ENCODE data around the gene TPD52L2. TPM values are rescaled to one million over a fixed set of nuclear protein-coding genes. Genes with fewer than 3 reads are reported as not detected.

The TPD52L2 gene
- polyA plus RNA-seq, 1 donor, result 63.6 TPM

DNA sequence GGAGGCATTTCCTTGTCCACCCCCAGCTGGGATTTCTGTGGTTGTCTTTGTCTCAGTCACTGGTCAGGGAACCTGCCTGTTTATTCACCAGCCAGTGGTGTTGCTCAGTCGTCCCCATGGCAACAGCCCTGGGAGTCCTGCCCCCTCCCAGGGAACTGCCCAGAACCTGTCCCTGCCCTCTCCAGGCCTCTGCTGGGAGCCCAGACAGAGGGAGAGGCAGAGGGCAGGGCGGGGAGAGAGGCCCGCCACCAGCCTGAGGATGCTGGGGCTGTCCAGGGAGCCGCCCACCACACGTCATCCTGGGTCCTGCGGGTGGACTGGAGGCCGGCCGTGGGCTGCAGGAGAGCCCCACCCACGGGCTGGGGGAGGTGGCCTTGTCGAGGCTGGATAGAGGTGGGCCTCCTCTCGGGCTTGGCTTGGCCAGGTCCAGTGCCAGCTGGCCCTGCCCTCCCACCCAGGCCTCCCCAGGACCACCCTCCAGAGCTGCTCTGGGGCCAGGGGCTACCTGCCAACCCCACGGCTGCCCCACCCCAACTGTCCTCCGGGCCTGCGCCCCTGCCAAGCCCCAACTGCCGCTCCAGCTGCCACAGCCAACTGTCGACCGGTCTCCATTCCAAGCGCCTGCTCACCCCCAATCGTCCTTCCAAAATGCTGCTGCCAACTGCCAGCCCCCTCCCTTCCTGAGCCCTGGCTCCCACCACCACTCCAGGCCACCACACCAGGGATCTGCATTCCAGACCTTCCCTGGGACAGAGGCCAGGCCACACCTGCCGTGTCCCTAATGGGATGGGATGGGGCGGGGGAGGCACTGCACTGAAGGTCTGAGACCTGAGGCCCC is 29.8 kb upstream of the TPD52L2 start:
- Histone ChIP-seq H3K9me3 (ENCODE audit: control insufficient read depth, low read depth, low read length) (peaks cover 4% of the 10 kb centered on the region), H3K36me3 (ENCODE audit: control insufficient read depth, insufficient read depth, low read length) (no peaks in the 10 kb centered on the region), H3K4me3 (ENCODE audit: low read length) (no peak overlapping the region), H3K4me1 (ENCODE audit: control insufficient read depth, insufficient read depth, low read length) (peaks cover 17% of the 10 kb centered on the region), H3K27me3 (ENCODE audit: control insufficient read depth, insufficient read depth, low read length) (peaks cover 31% of the 10 kb centered on the region), H3K27ac (ENCODE audit: low read length) (no peak overlapping the region)
- peak; percentile 69 to 77 for DNase-seq
- WGBS (ENCODE audit: insufficient coverage, low lambda C conversion rate), result no CpG with 5 or more reads among the region's 21 CpGs

DNA sequence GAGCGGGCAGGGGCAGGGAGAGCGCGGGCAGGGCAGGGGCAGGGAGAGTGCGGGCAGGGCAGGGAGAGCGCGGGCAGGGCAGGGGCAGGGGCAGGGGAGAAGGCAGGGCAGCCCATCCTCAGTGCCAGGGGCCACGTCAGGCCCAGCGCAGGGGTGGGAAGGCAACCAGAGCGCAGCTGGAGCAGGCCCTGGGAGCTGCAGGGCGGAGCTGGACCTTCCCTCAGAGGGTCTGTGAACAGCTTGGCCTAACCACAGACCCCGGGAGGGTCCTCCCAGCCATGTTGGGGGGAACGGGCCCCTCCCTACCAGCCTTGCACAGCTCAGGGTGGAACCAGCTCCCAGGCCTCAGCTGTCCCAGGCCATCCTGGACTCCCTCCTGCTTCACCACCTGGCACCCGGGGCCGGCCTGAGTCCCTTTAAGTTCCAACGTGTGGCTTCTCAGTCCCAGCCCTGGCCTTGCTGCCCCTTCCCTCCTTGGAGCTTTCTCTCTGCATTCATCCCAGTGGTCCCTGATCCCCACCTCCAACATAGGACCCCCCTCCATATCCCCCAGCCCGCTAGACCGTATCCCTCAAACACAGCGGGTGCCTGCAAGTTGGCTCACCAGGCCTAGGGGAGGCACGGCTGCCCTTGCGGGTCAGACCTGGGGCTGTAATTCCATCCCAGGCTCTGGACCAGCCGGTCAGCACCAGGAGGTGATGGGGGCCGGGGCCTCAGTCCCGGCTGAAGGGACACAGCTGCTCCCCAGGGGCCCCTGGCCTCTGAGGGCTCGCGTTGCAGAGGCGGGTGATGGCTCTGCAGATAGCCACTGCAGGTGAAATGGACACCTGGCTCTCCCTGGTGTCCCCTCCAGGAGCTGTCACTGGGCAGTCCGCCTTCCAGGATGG is 28.4 kb upstream of the TPD52L2 start:
- Histone ChIP-seq H3K9me3 (ENCODE audit: control insufficient read depth, low read depth, low read length) (peaks cover 4% of the 10 kb centered on the region), H3K4me1 (ENCODE audit: control insufficient read depth, insufficient read depth, low read length) (peaks cover 17% of the 10 kb centered on the region), H3K27ac (ENCODE audit: low read length) (no peak overlapping the region), H3K4me3 (ENCODE audit: low read length) (no peak overlapping the region), H3K27me3 (ENCODE audit: control insufficient read depth, insufficient read depth, low read length) (peaks cover 31% of the 10 kb centered on the region), H3K36me3 (ENCODE audit: control insufficient read depth, insufficient read depth, low read length) (no peaks in the 10 kb centered on the region)
- WGBS (ENCODE audit: insufficient coverage, low lambda C conversion rate), result no CpG with 5 or more reads among the region's 27 CpGs
- no peak for DNase-seq

DNA sequence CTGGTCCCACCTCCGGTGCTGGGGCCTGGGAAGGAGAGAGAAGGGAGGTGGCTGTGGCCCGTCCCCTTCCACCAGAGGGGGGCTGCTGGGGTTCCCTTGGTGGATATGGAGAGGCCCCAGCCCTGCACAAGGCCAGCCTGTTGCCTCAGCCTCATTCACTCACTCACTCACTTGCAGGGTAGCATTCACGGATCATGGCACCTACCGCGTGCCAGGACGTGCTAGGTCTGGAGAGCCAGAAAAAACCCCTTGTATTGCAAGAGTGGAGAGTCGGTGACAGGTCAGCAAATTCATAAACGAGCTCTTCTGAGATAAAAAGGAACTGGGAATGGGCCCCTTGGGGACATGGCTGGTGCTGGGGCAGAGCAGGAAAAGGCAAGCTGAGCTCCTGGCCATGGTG is 27.6 kb upstream of the TPD52L2 start:
- Histone ChIP-seq H3K4me1 (ENCODE audit: control insufficient read depth, insufficient read depth, low read length) (peaks cover 14% of the 10 kb centered on the region), H3K9me3 (ENCODE audit: control insufficient read depth, low read depth, low read length) (peaks cover 4% of the 10 kb centered on the region), H3K27me3 (ENCODE audit: control insufficient read depth, insufficient read depth, low read length) (peaks cover 29% of the 10 kb centered on the region), H3K27ac (ENCODE audit: low read length) (no peak overlapping the region), H3K4me3 (ENCODE audit: low read length) (no peak overlapping the region), H3K36me3 (ENCODE audit: control insufficient read depth, insufficient read depth, low read length) (no peaks in the 10 kb centered on the region)
- peak in 1 of 2 donors; percentile 1 for DNase-seq
- no CpG with 5 or more reads among the region's 8 CpGs for WGBS (ENCODE audit: insufficient coverage, low lambda C conversion rate)

DNA sequence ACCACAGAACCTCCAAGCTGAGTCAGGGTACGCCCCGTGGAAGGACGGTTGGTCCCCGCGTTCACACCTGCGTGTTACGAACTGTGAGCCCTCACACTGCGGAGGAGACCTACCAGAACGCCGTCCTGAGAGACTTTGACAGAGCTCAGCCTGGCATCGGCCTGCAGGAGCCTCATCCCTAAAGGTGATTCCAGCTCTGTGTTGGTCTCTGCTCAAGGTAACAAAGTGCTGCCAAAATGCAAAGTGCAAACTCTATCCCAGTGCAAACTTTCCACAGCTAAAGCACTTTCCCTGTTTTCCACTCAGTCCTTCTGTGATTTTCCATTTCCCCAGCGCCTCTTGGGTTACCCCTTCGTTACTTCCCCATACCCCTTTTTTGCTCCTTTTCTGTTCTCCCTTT is 25.4 kb upstream of the TPD52L2 start:
- no peak overlapping the region for H3K27ac ChIP-seq (ENCODE audit: low read length)
- H3K36me3 ChIP-seq (ENCODE audit: control insufficient read depth, insufficient read depth, low read length), result no peaks in the 10 kb centered on the region
- H3K9me3 ChIP-seq (ENCODE audit: control insufficient read depth, low read depth, low read length), result peaks cover 4% of the 10 kb centered on the region
- WGBS (ENCODE audit: insufficient coverage, low lambda C conversion rate), result 60% methylated on average over 1 of the region's 13 CpGs
- H3K4me3 ChIP-seq (ENCODE audit: low read length), result no peak overlapping the region
- H3K4me1 ChIP-seq (ENCODE audit: control insufficient read depth, insufficient read depth, low read length), result peaks cover under 1% of the 10 kb centered on the region
- H3K27me3 ChIP-seq (ENCODE audit: control insufficient read depth, insufficient read depth, low read length), result peaks cover 23% of the 10 kb centered on the region
- no peak for DNase-seq

DNA sequence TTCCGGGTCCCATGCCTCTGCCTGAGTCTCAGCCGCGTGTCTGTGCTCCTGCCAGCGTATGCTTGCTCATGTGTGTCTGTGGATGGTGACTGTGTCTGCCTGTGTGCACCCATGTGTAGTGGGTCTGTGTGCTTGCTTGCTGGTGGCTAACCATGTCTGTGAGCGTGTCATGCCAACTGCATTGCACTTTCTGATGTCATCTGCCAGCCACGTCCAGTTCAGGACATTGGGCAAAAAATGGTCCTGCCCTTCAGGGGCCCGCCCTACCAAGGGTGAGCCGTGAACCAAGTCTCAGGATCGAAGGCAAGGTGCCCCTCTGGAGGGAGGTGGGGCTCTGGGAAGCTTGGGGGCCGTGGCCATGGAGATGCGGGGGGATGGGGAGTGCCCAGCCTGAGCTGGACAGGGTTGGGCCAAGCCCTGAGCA is 24.7 kb upstream of the TPD52L2 start:
- Histone ChIP-seq H3K4me1 (ENCODE audit: control insufficient read depth, insufficient read depth, low read length) (no peaks in the 10 kb centered on the region), H3K9me3 (ENCODE audit: control insufficient read depth, low read depth, low read length) (no peaks in the 10 kb centered on the region), H3K4me3 (ENCODE audit: low read length) (no peak overlapping the region), H3K27ac (ENCODE audit: low read length) (no peak overlapping the region), H3K27me3 (ENCODE audit: control insufficient read depth, insufficient read depth, low read length) (peaks cover 29% of the 10 kb centered on the region), H3K36me3 (ENCODE audit: control insufficient read depth, insufficient read depth, low read length) (no peaks in the 10 kb centered on the region)
- no peak for DNase-seq
- no CpG with 5 or more reads among the region's 11 CpGs for WGBS (ENCODE audit: insufficient coverage, low lambda C conversion rate)

DNA sequence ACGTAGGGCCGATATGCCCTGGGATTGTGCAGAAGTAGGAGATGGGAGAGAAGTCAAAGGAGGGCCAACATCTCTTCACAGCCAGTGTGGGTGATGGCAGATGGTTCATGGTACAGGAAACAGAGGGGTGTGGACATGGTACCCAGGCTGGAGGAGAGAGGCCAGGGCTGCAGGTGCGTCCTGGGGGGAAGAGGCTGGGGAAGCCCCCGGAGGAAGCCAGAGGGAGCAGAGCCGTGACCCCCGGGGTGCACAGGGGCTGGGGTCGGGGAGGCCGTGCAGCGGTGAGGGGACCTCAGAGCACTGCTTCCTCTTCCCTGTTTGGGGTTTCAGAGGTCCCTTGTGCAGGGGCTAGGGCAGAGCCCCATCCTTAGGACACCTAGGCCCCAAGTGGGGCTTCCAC is 22.8 kb upstream of the TPD52L2 start:
- no peak for DNase-seq
- Histone ChIP-seq H3K4me3 (ENCODE audit: low read length) (no peak overlapping the region), H3K27ac (ENCODE audit: low read length) (no peak overlapping the region), H3K4me1 (ENCODE audit: control insufficient read depth, insufficient read depth, low read length) (peaks cover 5% of the 10 kb centered on the region), H3K27me3 (ENCODE audit: control insufficient read depth, insufficient read depth, low read length) (peaks cover 42% of the 10 kb centered on the region), H3K36me3 (ENCODE audit: control insufficient read depth, insufficient read depth, low read length) (no peaks in the 10 kb centered on the region), H3K9me3 (ENCODE audit: control insufficient read depth, low read depth, low read length) (no peaks in the 10 kb centered on the region)
- 100% methylated on average over 2 of the region's 9 CpGs for WGBS (ENCODE audit: insufficient coverage, low lambda C conversion rate)

DNA sequence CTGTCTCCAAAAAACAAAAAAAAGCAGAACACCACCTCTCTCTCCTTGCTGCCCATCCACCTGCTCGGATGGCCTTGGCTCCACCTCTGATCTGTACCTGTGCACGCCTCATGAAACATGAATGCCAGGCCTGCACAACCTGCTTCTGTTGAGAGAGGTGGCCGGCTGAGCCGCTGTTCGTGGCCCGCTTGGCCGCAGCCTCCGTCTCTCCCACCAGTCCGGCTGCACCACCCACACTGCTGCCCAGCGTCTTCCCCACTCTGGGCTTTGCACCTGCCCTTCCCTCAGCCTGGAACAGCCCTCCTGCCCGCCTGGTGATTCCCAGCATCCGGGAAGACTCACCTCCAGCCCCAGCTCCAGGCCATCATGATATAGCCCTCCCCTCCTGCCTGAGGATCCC is 21.8 kb upstream of the TPD52L2 start:
- no peak for DNase-seq
- H3K27ac ChIP-seq (ENCODE audit: low read length), result no peak overlapping the region
- no peaks in the 10 kb centered on the region for H3K36me3 ChIP-seq (ENCODE audit: control insufficient read depth, insufficient read depth, low read length)
- H3K4me1 ChIP-seq (ENCODE audit: control insufficient read depth, insufficient read depth, low read length), result peaks cover 7% of the 10 kb centered on the region
- no peaks in the 10 kb centered on the region for H3K9me3 ChIP-seq (ENCODE audit: control insufficient read depth, low read depth, low read length)
- peaks cover 47% of the 10 kb centered on the region for H3K27me3 ChIP-seq (ENCODE audit: control insufficient read depth, insufficient read depth, low read length)
- WGBS (ENCODE audit: insufficient coverage, low lambda C conversion rate), result no CpG with 5 or more reads among the region's 12 CpGs
- no peak overlapping the region for H3K4me3 ChIP-seq (ENCODE audit: low read length)

DNA sequence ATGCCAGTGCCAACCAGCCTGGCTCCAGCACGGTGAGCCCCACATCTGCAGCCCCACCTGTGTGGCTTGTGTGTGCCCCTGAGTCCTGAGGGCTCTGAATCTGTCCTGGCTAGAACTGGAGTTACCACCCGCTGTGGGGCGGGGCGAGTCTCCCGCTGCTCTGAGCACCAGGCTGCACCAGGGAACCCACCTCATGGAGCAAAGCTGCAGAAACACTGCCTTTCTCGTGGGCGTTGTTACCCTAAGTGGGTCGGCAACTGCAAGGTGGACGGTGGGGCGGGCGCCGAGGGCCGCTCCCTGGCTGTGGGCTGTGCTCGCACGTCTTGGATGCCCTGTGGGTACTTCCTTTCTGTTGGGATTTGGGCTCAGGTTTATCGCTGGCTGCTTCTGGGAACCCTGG is 21.3 kb upstream of the TPD52L2 start:
- peaks cover 7% of the 10 kb centered on the region for H3K4me1 ChIP-seq (ENCODE audit: control insufficient read depth, insufficient read depth, low read length)
- no CpG with 5 or more reads among the region's 16 CpGs for WGBS (ENCODE audit: insufficient coverage, low lambda C conversion rate)
- DNase-seq, result peak in 1 of 2 donors; percentile 1
- no peaks in the 10 kb centered on the region for H3K9me3 ChIP-seq (ENCODE audit: control insufficient read depth, low read depth, low read length)
- no peaks in the 10 kb centered on the region for H3K36me3 ChIP-seq (ENCODE audit: control insufficient read depth, insufficient read depth, low read length)
- H3K4me3 ChIP-seq (ENCODE audit: low read length), result no peak overlapping the region
- no peak overlapping the region for H3K27ac ChIP-seq (ENCODE audit: low read length)
- peaks cover 52% of the 10 kb centered on the region for H3K27me3 ChIP-seq (ENCODE audit: control insufficient read depth, insufficient read depth, low read length)

DNA sequence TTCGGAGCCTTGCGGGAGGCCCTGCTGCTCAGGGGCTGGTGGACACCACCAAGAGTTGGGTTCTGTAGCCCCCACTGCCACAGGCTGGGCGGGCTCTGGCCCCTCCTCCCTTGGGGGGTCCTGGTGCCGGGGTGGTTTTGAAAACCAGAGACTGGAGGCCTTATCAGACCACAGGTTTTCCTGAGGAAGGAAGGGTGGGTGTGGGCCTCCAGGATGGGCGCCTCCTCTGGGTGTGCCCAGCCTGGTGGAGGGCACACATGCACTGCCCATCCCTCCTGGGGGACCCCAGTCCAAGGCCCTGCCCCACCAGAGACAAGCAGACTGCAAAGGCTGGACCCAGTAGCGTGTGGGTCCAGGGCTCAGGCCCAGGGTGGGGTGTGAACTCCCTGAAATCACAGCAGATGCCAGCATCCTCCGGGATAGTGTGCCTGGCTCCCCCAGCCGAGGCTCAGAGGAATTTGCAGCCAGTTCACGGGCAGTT is 20.5 kb upstream of the TPD52L2 start:
- peaks cover 52% of the 10 kb centered on the region for H3K27me3 ChIP-seq (ENCODE audit: control insufficient read depth, insufficient read depth, low read length)
- H3K27ac ChIP-seq (ENCODE audit: low read length), result no peak overlapping the region

DNA sequence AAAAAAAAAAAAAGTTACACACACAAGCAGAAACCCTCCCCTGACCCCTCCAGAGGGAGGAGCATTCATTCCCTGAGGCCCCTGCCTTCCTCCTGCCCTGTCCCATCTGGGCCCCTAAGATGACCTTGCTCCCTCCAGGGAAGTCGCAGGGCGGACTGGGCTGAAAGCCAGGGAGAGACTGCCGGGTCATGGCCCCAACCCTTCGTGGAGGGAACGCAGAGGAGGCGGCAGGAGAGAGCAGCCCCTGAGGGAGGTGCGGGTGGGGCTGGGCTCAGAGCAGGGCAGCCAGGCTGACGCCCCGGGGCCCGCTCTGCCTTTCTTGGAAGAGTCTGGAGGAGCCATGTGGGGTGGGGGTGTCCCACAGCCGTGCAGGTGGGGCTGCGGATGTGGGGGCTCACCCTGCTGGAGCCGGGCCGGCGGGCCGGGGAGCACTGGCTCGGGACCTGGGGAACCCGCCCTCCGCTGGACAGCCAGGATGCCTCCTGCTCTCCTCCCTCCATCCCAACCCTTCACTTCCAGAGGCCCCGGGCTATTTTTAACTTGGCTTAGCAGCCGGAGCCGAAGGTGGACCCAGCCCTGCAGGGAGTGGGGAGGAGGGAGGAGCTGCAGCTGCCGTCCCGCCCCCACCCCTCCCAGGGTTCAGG is 18.8 kb upstream of the TPD52L2 start:
- DNase-seq, result peak in 1 of 2 donors; percentile 33
- H3K4me3 ChIP-seq (ENCODE audit: low read length), result no peak overlapping the region
- WGBS (ENCODE audit: insufficient coverage, low lambda C conversion rate), result no CpG with 5 or more reads among the region's 24 CpGs
- H3K4me1 ChIP-seq (ENCODE audit: control insufficient read depth, insufficient read depth, low read length), result peaks cover 7% of the 10 kb centered on the region
- H3K27me3 ChIP-seq (ENCODE audit: control insufficient read depth, insufficient read depth, low read length), result peaks cover 54% of the 10 kb centered on the region
- no peaks in the 10 kb centered on the region for H3K36me3 ChIP-seq (ENCODE audit: control insufficient read depth, insufficient read depth, low read length)
- no peaks in the 10 kb centered on the region for H3K9me3 ChIP-seq (ENCODE audit: control insufficient read depth, low read depth, low read length)
- H3K27ac ChIP-seq (ENCODE audit: low read length), result peak overlapping the region; percentile 53

More for the DNA sequence above, 20.5 kb upstream of the TPD52L2 start:
- peak in 1 of 2 donors; percentile 1 for DNase-seq
- H3K9me3 ChIP-seq (ENCODE audit: control insufficient read depth, low read depth, low read length), result no peaks in the 10 kb centered on the region
- H3K4me1 ChIP-seq (ENCODE audit: control insufficient read depth, insufficient read depth, low read length), result peaks cover 7% of the 10 kb centered on the region
- H3K36me3 ChIP-seq (ENCODE audit: control insufficient read depth, insufficient read depth, low read length), result no peaks in the 10 kb centered on the region
- H3K4me3 ChIP-seq (ENCODE audit: low read length), result no peak overlapping the region
- no CpG with 5 or more reads among the region's 9 CpGs for WGBS (ENCODE audit: insufficient coverage, low lambda C conversion rate)

Data from large intestine (tissue), 3 donors.